HepG2 (cell line): ENCODE measurements around the gene ZDHHC18. TPM values are rescaled to one million over a fixed set of nuclear protein-coding genes. Genes with fewer than 3 reads are reported as not detected.

Experiments used
- CENPX ChIP-seq: sonication (generic); formaldehyde crosslinking; IDR thresholded peaks from 2 replicates; pipeline ENCODE4 v1.9.0; 2021; ENCODE audit warnings: mild to moderate bottlenecking, missing genetic modification reagents, moderate library complexity
- PAWR ChIP-seq: sonication (generic); formaldehyde crosslinking; IDR thresholded peaks from 2 replicates; pipeline ENCODE4 v1.4.0; 2020; ENCODE audit warnings: missing genetic modification reagents, mild to moderate bottlenecking, borderline replicate concordance
- SMAD3 ChIP-seq: sonication (generic); formaldehyde crosslinking; IDR thresholded peaks from 2 replicates; pipeline ENCODE4 v1.4.0; 2020; ENCODE audit warnings: missing genetic modification reagents
- ZNF230 ChIP-seq: sonication (generic); formaldehyde crosslinking; IDR thresholded peaks from 2 replicates; pipeline ENCODE4 v1.4.0; 2020; ENCODE audit warnings: mild to moderate bottlenecking, missing genetic modification reagents
- ZNF570 ChIP-seq: sonication (generic); formaldehyde crosslinking; IDR thresholded peaks from 2 replicates; pipeline ENCODE4 v1.4.0; 2020; ENCODE audit warnings: mild to moderate bottlenecking, missing genetic modification reagents, borderline replicate concordance
- ZNF879 ChIP-seq: sonication (generic); formaldehyde crosslinking; IDR thresholded peaks from 2 replicates; pipeline ENCODE4 v1.8.1; 2023; ENCODE audit warnings: missing genetic modification reagents
- polyA plus RNA-seq, 8 experiments: library from polyadenylated mRNA; depleted of rRNA in 3 of 8; stranded (reverse) in 7 of 8; unstranded in 1 of 8; fragments of >200 nt; fragmentation: Illumina TruSeq in 4 of 8; extraction: Trizol in 4 of 8; gene quantifications; 2 replicates each; pipeline versions ENCODE4 v1.2.1 to v1.2.3, GENCODE V29; 2011 to 2016; ENCODE audit warnings: low read depth in 4 of 8, missing spikeins in 1 of 8, mixed read lengths in 1 of 8; ENCODE audit not compliant: insufficient read depth in 1 of 8
- total RNA-seq, 5 experiments: library from RNA; depleted of rRNA; stranded (reverse); fragments of >200 nt; fragmentation: Illumina TruSeq; extraction: Trizol; gene quantifications; 2 replicates each; pipeline ENCODE4 v1.2.3, GENCODE V29; 2016; ENCODE audit warnings: low read depth in 1 of 5
- TF ChIP-seq, protein P1 (sequence below): sonication (generic); formaldehyde crosslinking; IDR thresholded peaks from 2 replicates; pipeline ENCODE4 v1.4.0; 2020; ENCODE audit warnings: missing genetic modification reagents, borderline replicate concordance
- TF ChIP-seq, protein P2 (sequence below): sonication (generic); formaldehyde crosslinking; IDR thresholded peaks from 2 replicates; pipeline ENCODE4 v1.4.0; 2020; ENCODE audit warnings: missing genetic modification reagents
- TF ChIP-seq, protein P3 (sequence below): sonication (generic); formaldehyde crosslinking; conservative IDR thresholded peaks from 2 replicates; pipeline ENCODE4 v1.8.0; 2022; ENCODE audit warnings: mild to moderate bottlenecking, moderate library complexity, missing genetic modification reagents
- TF ChIP-seq, protein P4 (sequence below): sonication (generic); formaldehyde crosslinking; IDR thresholded peaks from 2 replicates; pipeline ENCODE4 v1.4.0; 2020; ENCODE audit warnings: missing genetic modification reagents, borderline replicate concordance
- TF ChIP-seq, protein P5 (sequence below): sonication (generic); formaldehyde crosslinking; IDR thresholded peaks from 2 replicates; pipeline ENCODE4 v1.4.0; 2020; ENCODE audit warnings: low read depth, mild to moderate bottlenecking, missing genetic modification reagents
- TF ChIP-seq, protein P6 (sequence below): sonication (generic); formaldehyde crosslinking; IDR thresholded peaks from 2 replicates; pipeline ENCODE4 v1.8.0; 2022; ENCODE audit warnings: mild to moderate bottlenecking, missing genetic modification reagents; ENCODE audit not compliant: insufficient replicate concordance
- TF ChIP-seq, protein P7 (sequence below): sonication (generic); formaldehyde crosslinking; IDR thresholded peaks from 2 replicates; pipeline ENCODE4 v1.5.0; 2020; ENCODE audit warnings: missing genetic modification reagents, mild to moderate bottlenecking, borderline replicate concordance

ZDHHC18 gene
- total and polyA plus RNA-seq, 2 of the 13 experiments (the other 11 are each of a cell fraction or from before 2014, with no cell fraction given): 13.2 to 35.3 TPM

DNA sequence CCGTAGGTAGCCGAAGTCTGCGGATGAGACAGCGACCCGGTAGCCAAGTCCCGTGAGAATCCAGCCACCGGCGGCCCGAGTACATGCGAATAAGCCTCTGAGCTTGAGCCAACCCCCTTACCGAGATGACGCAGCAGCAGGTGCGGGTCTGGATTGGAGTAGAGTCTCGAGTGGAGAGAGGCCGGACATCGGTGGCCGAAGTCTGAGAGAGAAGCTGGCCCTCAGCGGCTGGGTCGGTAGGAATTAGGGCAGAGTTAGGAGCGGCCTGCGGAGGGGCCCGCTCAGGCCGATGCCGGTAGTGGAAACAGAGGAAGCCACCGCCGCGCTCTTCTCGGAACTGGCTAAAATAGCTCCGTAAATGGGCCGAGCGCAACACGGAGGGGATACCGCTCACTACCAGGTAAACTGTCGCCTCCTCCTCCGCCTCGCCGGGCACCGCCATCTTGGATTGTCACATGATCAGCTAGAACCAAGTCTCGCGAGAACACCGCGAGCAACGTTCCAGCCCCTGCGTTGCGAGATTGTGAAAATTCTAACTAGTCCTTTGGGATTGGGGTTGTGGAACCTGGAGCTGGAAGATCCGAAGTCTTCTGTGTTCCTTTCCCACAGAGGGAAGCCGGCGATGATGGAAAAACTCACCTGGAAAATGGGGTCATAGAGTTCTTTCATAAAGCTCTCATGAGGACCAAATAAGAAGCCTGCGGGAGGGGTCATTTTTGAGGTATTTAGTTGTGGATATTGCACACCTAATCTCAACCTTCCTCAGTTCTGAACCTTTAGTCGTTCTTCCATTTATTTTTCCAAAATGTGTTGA, 73.7 kb downstream of the ZDHHC18 start, which contains the start of gene GPATCH3 (continued):
- TF ChIP-seq, protein P1, sequence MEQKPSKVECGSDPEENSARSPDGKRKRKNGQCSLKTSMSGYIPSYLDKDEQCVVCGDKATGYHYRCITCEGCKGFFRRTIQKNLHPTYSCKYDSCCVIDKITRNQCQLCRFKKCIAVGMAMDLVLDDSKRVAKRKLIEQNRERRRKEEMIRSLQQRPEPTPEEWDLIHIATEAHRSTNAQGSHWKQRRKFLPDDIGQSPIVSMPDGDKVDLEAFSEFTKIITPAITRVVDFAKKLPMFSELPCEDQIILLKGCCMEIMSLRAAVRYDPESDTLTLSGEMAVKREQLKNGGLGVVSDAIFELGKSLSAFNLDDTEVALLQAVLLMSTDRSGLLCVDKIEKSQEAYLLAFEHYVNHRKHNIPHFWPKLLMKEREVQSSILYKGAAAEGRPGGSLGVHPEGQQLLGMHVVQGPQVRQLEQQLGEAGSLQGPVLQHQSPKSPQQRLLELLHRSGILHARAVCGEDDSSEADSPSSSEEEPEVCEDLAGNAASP (CRISPR knock-in tag): no peak
- TF ChIP-seq, protein P2, sequence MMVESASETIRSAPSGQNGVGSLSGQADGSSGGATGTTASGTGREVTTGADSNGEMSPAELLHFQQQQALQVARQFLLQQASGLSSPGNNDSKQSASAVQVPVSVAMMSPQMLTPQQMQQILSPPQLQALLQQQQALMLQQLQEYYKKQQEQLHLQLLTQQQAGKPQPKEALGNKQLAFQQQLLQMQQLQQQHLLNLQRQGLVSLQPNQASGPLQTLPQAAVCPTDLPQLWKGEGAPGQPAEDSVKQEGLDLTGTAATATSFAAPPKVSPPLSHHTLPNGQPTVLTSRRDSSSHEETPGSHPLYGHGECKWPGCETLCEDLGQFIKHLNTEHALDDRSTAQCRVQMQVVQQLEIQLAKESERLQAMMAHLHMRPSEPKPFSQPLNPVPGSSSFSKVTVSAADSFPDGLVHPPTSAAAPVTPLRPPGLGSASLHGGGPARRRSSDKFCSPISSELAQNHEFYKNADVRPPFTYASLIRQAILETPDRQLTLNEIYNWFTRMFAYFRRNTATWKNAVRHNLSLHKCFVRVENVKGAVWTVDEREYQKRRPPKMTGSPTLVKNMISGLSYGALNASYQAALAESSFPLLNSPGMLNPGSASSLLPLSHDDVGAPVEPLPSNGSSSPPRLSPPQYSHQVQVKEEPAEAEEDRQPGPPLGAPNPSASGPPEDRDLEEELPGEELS (CRISPR knock-in tag): peak; percentile 55
- TF ChIP-seq, protein P3, sequence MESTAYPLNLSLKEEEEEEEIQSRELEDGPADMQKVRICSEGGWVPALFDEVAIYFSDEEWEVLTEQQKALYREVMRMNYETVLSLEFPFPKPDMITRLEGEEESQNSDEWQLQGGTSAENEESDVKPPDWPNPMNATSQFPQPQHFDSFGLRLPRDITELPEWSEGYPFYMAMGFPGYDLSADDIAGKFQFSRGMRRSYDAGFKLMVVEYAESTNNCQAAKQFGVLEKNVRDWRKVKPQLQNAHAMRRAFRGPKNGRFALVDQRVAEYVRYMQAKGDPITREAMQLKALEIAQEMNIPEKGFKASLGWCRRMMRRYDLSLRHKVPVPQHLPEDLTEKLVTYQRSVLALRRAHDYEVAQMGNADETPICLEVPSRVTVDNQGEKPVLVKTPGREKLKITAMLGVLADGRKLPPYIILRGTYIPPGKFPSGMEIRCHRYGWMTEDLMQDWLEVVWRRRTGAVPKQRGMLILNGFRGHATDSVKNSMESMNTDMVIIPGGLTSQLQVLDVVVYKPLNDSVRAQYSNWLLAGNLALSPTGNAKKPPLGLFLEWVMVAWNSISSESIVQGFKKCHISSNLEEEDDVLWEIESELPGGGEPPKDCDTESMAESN (CRISPR knock-in tag): peak; percentile 68
- TF ChIP-seq SMAD3 (CRISPR knock-in tag): peak; percentile 71; the same call in 1 of the 2 replicates
- no peak for TF ChIP-seq ZNF570
- no peak for TF ChIP-seq PAWR (CRISPR knock-in tag)
- no peak; the same call in 1 of the 2 replicates for TF ChIP-seq ZNF879
- no peak for TF ChIP-seq CENPX (CRISPR knock-in tag)
- TF ChIP-seq, protein P4, sequence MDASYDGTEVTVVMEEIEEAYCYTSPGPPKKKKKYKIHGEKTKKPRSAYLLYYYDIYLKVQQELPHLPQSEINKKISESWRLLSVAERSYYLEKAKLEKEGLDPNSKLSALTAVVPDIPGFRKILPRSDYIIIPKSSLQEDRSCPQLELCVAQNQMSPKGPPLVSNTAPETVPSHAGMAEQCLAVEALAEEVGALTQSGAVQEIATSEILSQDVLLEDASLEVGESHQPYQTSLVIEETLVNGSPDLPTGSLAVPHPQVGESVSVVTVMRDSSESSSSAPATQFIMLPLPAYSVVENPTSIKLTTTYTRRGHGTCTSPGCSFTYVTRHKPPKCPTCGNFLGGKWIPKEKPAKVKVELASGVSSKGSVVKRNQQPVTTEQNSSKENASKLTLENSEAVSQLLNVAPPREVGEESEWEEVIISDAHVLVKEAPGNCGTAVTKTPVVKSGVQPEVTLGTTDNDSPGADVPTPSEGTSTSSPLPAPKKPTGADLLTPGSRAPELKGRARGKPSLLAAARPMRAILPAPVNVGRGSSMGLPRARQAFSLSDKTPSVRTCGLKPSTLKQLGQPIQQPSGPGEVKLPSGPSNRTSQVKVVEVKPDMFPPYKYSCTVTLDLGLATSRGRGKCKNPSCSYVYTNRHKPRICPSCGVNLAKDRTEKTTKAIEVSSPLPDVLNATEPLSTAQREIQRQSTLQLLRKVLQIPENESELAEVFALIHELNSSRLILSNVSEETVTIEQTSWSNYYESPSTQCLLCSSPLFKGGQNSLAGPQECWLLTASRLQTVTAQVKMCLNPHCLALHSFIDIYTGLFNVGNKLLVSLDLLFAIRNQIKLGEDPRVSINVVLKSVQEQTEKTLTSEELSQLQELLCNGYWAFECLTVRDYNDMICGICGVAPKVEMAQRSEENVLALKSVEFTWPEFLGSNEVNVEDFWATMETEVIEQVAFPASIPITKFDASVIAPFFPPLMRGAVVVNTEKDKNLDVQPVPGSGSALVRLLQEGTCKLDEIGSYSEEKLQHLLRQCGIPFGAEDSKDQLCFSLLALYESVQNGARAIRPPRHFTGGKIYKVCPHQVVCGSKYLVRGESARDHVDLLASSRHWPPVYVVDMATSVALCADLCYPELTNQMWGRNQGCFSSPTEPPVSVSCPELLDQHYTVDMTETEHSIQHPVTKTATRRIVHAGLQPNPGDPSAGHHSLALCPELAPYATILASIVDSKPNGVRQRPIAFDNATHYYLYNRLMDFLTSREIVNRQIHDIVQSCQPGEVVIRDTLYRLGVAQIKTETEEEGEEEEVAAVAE (CRISPR knock-in tag): no peak
- peak; percentile 52; the same call in 1 of the 2 replicates for TF ChIP-seq ZNF230
- TF ChIP-seq, protein P5, sequence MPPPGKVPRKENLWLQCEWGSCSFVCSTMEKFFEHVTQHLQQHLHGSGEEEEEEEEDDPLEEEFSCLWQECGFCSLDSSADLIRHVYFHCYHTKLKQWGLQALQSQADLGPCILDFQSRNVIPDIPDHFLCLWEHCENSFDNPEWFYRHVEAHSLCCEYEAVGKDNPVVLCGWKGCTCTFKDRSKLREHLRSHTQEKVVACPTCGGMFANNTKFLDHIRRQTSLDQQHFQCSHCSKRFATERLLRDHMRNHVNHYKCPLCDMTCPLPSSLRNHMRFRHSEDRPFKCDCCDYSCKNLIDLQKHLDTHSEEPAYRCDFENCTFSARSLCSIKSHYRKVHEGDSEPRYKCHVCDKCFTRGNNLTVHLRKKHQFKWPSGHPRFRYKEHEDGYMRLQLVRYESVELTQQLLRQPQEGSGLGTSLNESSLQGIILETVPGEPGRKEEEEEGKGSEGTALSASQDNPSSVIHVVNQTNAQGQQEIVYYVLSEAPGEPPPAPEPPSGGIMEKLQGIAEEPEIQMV: peak; percentile 50; the same call in 1 of the 2 replicates
- TF ChIP-seq, protein P6, sequence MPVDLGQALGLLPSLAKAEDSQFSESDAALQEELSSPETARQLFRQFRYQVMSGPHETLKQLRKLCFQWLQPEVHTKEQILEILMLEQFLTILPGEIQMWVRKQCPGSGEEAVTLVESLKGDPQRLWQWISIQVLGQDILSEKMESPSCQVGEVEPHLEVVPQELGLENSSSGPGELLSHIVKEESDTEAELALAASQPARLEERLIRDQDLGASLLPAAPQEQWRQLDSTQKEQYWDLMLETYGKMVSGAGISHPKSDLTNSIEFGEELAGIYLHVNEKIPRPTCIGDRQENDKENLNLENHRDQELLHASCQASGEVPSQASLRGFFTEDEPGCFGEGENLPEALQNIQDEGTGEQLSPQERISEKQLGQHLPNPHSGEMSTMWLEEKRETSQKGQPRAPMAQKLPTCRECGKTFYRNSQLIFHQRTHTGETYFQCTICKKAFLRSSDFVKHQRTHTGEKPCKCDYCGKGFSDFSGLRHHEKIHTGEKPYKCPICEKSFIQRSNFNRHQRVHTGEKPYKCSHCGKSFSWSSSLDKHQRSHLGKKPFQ: no peak
- TF ChIP-seq, protein P7, sequence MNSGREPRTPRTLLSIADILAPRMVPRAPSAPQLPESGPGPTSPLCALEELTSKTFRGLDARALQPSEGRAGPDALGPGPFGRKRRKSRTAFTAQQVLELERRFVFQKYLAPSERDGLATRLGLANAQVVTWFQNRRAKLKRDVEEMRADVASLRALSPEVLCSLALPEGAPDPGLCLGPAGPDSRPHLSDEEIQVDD (CRISPR knock-in tag): peak; percentile 50; the same call in 1 of the 2 replicates
